NCI-H2227 (cell line): ENCODE measurements around the gene SLC22A7.

ENCODE experiments used
- DNase-seq: peaks from one replicate; lab custom pipeline; 2025; ENCODE audit not compliant: unreplicated experiment; lab: John Stamatoyannopoulos, UW

SLC22A7 gene, protein sequence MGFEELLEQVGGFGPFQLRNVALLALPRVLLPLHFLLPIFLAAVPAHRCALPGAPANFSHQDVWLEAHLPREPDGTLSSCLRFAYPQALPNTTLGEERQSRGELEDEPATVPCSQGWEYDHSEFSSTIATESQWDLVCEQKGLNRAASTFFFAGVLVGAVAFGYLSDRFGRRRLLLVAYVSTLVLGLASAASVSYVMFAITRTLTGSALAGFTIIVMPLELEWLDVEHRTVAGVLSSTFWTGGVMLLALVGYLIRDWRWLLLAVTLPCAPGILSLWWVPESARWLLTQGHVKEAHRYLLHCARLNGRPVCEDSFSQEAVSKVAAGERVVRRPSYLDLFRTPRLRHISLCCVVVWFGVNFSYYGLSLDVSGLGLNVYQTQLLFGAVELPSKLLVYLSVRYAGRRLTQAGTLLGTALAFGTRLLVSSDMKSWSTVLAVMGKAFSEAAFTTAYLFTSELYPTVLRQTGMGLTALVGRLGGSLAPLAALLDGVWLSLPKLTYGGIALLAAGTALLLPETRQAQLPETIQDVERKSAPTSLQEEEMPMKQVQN

DNA sequence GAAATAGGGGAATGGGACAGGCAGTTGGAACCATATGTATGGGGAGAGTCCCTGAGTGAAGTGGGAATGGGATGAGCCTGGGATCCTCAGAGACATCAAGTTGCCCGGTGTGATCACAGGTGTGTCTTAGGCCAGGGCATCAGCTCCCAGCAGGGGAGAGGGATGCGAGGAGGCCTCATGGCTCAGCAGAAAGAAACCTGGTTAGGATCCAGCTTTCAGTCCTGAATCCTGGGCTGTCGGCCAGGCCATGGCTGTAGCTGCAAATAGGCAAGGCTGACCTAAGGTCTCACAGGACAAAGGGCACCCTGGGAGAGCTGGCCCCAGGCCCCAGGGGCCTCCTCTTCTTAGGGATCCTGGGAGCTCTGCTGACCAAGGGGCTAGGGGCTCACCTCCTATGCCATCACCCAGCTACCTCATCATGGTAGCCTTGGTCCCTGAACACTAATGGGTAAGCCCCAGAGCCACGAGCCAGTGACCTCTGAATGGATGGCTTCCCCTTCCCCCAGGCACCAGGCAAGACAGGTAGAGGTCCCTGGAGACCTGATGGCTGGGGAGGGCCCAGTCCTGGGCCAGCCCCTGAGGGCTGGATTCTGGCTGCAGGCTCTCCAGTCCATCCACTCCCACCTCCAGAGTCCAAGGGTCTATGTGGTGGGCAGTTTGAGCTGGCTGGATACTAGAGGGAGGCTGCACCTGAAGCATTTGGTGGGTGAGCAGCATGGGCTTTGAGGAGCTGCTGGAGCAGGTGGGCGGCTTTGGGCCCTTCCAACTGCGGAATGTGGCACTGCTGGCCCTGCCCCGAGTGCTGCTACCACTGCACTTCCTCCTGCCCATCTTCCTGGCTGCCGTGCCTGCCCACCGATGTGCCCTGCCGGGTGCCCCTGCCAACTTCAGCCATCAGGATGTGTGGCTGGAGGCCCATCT is at the start of gene SLC22A7:
SLC22A7 (plus strand) TSS at position 617 of the 921 bp plus-strand sequence; CDS start at position 716, 99 bp downstream.
- DNase-seq: no peak

DNA sequence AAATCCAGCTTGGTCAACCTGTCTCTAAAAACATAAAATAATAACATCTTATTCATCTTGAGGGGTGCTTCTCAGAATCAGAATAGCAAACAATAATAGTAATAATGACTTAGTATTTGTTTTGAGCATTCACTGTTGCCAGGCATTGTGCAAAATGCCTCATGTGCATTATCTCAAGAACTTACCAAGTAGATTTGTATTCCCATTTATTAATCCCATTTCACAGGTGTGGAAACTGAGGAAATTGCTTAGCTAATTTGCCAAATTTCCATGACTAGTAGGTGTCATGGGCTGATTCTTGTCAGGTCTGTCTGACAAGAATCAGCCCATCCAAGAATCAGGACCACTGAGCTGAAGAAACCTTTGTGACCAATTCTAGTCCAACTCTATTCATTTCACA is 49.3 kb upstream of the SLC22A7 start:
- no peak for DNase-seq

DNA sequence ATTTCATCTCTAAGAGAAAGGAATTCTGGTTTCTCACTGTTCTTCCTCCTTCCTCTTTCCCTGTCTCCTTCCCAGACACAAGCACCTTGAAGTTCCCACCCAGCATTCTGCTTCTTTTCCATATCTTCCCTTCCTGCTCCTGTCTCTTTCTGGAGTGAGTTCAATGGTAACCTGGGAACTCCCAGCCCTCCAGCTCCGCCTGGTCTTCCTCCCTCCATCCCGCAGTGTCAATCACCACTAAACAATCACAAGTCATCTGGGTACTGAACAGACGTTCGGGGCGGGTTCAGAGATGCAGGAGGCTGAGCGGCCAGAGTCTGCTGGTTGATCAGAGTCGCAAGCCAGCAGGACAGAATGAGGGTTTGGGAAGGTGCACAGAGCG is 47.1 kb upstream of the SLC22A7 start:
- DNase-seq: peak; percentile 60

DNA sequence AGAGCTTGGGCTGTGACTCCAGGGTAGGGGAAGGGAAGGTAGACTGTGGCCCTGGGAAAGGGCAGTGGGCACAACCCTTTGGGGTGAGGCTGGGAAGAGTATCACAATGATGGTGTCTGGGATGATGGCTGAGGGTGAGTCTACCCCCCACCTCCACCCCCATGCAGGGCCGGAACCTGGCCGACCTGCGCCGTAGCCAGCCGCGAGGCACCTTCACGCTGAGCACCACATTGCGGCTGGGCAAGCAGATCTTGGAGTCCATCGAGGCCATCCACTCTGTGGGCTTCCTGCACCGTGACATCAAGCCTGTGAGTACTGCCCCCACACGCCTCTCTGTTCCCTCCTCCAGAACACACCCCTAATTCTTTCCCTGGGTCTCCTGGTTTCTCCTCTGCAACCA is 44.7 kb upstream of the SLC22A7 start:
- DNase-seq: no peak

DNA sequence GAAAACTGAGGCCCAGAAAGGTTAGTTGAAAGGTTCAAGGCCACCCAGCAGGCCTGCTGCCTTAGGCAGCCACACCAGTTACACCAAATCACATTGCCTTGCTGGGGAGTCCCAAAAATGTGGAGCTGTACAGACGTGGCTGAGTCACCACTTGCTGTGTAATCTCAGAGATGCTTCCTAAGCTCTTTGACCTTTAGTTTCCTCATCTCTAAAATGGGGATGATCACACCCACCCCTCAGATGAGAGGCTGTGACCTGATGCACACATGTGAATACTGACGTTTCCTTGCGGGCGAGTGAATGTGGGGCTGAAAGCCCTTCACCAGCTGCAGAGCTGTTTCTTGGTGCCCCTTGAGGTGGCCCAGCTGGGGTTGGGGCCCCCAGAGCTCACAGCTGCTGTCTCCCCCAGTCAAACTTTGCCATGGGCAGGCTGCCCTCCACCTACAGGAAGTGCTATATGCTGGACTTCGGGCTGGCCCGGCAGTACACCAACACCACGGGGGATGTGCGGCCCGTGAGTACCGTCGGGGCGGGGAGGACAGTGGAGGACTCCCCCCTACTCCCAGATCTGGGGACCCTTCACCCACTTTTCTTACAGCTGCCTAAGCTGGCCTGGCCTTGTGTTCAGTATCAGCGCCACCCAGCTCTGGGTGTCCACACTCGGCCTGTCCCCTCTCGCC is 43.8 kb upstream of the SLC22A7 start:
- DNase-seq: no peak

DNA sequence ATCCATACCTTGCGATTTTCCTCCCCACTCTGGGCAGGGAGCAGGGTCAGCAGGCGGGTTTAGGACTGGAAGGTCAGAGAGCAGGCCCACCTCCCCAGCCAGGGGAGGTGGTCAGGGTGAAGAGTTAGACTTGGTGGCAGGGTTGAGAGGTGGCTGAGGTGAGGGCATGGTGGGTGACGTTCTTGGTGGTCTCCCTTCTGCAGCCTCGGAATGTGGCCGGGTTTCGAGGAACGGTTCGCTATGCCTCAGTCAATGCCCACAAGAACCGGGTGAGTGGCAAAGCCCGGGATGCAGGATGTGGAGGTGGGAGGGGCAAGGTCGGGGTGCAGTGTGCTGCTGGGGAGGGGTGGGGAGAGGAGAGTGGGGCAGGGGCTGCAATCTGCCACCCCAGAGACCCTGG is 43.2 kb upstream of the SLC22A7 start:
- DNase-seq: no peak

DNA sequence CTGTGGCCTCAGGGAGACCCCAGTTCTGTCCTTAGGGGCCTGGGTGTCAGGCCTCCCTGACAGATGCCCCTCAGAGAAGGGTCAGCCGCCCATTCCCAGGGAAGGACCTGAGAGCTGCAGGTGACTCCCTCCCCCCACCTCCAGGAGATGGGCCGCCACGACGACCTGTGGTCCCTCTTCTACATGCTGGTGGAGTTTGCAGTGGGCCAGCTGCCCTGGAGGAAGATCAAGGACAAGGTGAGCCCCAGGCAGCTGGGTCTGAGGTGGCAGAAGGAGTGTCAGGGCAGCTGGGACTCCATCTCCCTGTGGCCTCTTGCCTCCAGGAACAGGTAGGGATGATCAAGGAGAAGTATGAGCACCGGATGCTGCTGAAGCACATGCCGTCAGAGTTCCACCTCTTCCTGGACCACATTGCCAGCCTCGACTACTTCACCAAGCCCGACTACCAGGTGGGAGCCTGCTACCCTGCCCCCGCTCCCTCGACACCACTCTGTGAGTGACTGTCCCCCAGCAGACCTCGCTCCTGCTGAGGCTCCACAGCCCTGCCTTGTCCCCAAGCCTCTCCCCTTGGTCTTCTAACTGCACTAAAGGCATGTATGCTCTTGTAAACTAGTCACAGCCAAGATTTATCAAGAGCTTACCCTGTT is 42.5 kb upstream of the SLC22A7 start:
- DNase-seq: no peak

DNA sequence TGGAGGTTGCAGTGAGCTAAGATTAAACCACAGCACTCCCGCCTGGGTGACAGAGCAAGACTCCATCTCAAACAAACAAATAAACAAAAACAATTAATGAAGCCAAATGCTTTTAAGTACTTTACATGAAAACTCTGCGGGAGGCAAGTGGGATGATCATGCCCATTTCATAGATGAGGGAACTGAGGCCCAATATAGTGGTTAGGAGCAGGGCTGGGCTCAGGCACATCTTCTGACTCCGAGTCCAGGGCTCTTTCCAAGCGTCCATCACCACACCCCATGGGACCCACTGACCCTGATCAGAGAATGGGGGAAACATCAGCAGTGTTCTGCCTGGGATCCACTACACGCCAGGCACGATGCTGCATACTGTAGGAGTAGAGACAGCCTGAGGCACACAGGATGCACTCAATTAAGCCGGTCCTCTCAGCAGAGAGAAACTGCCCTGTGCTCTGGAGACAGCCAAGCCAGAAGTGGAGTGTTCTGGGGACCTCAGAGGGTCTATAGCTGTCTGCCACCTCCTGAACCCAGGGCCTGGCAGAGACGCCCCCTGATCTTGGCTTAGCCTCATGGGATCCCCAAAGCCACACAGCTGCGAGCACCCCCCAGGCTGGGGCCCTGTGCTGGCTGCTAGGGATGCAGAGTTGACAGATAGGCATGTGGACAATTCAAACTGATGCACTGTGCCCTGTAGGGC is 41.2 kb upstream of the SLC22A7 start:
- no peak for DNase-seq

DNA sequence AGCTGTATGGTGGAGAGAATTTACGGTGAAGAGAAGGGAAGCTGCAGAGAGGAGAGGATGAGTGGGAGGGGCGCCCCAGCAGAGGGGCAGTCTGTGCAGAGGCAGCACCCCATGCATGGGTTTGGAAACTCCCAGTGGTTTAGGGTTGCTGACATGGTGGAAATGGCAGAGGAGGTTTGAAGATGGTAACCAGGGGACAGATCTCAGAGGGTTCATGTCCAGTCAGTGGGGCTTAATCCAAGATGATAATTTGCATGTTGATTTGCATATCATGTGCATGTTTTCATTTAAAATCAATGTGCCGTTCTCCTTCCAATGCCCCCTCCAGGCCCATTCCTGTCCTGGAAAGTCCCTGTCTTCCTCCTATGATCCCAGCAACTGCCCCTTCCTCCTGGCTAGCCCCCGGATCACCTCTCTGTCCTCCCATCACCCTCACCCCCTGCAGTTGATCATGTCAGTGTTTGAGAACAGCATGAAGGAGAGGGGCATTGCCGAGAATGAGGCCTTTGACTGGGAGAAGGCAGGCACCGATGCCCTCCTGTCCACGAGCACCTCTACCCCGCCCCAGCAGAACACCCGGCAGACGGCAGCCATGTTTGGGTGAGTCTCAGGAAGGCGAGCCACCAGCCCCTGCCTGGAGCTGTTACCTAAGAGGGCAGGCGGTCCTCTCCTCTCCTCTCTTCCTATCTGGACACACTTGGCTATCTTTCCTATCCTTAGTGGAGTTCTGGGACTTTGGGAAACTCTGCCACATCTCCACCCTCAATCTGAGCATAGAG is 40.5 kb upstream of the SLC22A7 start:
- DNase-seq: no peak

DNA sequence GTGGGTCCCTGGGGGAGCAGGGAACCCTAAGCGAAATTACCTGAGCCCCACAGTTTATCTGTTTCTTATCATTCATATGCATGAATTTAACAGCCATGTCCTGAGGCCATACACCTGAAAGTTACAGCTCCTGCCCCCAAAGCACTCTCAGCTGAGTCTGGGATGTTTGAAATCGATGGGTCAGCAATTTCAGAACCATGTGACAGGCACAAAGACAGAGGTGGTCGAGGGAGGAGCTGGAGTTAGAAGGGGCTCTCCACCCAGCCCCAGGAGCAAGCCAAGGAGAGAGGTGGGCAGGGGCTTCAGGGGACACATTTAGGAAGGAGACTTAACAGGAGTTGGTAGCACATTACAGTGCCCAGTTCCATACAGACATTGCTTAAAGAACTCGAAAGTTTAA is 39.9 kb upstream of the SLC22A7 start:
- no peak for DNase-seq

DNA sequence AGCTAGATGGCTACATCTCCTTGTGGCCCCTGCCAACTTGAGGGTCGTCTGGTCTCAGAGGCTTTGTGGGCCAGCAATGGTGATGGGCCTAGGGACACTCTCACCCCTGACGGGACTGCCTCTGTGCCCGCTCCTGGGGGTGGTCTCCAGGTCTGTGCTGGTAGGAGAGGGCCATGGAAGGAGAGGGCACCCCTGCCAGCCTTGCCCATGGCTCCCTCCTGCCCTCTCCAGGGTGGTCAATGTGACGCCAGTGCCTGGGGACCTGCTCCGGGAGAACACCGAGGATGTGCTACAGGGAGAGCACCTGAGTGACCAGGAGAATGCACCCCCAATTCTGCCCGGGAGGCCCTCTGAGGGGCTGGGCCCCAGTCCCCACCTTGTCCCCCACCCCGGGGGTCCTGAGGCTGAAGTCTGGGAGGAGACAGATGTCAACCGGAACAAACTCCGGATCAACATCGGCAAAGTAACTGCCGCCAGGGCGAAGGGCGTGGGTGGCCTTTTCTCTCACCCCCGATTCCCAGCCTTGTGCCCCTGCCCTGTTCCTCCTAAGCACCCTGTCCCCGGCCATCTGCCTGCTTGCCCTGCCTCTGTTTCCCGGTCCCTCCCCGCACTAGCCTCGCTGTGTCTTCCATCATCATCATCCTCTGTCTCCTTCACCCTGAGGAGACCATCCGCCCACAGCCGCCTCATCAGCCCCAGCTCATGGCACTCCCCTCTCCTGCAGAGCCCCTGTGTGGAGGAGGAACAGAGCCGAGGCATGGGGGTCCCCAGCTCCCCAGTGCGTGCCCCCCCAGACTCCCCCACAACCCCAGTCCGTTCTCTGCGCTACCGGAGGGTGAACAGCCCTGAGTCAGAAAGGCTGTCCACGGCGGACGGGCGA is 39.0 kb upstream of the SLC22A7 start:
- DNase-seq: no peak

DNA sequence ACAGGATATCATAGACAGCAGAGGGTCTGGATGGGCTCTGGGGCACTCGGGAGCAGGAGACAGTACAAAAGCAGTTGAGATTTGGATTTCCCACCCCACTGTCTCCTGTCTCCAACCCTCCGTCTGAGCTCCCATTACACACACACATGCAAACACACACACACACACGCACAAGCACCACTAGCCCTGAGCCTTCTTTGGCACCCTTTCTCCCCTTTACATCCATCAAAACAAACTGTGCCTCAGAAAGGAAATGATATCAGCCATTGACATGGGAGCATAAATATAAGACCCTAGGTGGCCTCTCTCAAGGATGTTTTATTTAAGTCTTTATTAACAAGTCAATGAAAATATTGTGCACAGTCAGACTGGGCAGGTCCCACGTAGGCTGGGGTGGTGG is 37.3 kb upstream of the SLC22A7 start:
- DNase-seq: no peak

DNA sequence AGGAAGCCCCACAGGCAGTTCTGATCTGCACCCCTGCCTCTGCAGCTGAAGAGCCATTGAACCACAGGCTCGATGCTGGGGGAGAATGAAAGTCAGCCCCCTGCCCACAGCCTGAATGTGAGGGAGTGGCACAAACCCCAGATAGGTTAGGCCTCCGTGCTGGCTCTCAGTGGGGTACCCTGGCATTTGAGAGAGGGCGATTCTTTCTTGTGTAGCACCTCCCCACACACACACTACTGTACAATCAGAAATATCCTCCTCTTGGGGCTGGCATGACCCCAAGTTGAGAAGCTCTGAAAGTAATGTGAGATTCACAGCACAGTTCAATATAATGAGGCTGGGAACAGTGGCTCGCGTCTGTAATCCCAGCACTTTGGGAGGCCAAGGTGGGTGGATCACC is 36.9 kb upstream of the SLC22A7 start:
- no peak for DNase-seq

DNA sequence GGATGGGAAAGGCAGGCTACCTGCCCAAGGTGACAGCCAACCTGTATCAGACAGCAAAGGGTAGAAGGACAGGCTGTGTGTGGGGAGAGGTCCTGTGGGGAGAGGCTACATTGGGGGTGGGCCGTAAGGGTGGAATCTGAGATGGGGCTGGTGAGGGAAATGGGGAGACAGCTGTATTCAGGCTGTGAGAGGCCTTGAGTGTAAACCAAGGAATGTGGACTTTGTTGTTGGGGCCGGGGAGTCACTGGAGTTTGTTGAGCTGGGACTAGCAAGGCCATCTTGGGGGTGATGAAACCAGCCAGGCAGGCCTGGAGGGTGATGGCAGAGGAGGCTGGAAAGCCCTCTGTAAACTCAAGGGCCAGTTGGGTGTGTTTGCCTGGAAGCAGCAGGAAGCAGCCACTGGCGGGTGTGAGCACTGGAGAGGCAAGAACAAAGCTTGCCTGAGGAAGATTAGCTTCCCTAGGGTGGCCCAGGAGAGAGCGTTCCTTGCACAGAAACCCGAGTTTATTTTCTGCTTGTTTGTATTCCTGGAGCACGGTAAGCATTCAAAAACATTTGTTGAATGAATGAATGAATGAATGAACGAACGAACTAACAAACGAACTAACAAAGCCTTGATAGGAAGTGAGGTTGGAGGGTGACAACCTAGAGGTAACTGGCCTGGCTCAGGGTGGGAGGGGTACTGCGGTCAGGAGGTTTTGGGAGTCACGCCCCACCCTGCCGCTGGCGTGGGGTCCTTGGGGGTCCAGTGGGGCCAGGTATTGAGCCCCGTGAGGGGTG is 35.9 kb upstream of the SLC22A7 start:
- no peak for DNase-seq

DNA sequence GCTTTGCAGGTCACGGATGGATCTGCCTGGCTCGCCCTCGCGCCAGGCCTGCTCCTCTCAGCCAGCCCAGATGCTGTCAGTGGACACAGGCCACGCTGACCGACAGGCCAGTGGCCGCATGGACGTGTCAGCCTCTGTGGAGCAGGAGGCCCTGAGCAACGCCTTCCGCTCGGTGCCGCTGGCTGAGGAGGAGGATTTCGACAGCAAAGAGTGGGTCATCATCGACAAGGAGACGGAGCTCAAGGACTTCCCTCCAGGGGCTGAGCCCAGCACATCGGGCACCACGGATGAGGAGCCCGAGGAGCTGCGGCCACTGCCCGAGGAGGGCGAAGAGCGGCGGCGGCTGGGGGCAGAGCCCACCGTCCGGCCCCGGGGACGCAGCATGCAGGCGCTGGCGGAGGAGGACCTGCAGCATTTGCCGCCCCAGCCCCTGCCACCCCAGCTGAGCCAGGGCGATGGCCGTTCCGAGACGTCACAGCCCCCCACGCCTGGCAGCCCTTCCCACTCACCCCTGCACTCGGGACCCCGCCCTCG is 35.2 kb upstream of the SLC22A7 start:
- no peak for DNase-seq

DNA sequence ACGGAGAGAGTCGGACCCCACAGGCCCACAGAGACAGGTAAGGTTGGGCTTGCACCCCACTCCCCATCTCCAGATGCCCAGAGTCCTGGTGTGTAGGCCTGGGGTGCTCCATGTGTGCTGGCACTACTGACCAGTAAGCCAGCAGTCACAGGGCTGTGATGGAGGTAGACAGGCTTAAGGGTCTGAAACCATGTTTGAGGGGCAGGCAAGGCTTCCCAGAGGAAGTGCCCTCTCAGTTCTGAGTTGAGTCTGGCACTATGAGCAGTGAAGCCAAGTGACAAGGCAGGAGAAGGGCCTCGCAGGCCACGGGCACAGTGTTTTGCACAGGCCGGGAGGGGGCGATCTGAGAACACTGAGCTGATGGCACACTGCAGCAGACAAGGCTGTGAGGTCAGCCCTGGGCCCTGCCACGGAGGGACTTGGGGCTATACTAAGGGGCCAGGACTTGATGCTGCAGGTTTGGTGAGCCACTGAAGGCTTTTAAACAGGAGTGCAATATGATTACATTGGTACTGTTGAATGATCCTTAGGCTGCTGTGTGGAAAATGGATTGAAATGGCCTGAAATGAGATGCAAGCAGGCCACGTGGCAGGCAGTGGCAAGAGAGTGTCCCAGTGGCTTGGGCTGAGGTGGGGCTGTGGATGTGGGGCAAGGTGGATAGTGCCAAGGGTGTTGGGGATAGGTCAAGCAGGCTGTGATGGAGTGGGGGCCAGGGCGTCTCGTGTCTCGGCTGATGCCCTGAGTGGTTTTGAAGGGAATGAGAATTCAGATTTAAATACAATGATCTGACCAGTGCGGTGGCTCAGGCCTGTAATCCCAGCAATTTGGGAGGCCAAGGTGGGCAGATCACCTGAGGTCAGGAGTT is 34.5 kb upstream of the SLC22A7 start:
- DNase-seq: peak; percentile 29
